HG02981 (cell line): ENCODE data around the gene NRF1.
"Not testable (repeated sequence)": the region's sequence is repeated elsewhere in the genome, so short reads cannot be mapped to it uniquely, and the experiment has no call there.

Experiments used
- ATAC-seq: cut with Tn5 transposase; IDR thresholded peaks from one replicate; pipeline ENCODE4 v1.9.1; 2021; ENCODE audit warnings: mild to moderate bottlenecking, moderate library complexity; ENCODE audit not compliant: unreplicated experiment

NRF1 gene

GRCh38 chr7:129780257-129780973 is 168.9 kb downstream of the NRF1 start:
- ATAC-seq, result no peak

- ATAC-seq, result no peak
These were observed 169.7 kb downstream of the NRF1 start for GRCh38 chr7:129780974-129781927.

DNA sequence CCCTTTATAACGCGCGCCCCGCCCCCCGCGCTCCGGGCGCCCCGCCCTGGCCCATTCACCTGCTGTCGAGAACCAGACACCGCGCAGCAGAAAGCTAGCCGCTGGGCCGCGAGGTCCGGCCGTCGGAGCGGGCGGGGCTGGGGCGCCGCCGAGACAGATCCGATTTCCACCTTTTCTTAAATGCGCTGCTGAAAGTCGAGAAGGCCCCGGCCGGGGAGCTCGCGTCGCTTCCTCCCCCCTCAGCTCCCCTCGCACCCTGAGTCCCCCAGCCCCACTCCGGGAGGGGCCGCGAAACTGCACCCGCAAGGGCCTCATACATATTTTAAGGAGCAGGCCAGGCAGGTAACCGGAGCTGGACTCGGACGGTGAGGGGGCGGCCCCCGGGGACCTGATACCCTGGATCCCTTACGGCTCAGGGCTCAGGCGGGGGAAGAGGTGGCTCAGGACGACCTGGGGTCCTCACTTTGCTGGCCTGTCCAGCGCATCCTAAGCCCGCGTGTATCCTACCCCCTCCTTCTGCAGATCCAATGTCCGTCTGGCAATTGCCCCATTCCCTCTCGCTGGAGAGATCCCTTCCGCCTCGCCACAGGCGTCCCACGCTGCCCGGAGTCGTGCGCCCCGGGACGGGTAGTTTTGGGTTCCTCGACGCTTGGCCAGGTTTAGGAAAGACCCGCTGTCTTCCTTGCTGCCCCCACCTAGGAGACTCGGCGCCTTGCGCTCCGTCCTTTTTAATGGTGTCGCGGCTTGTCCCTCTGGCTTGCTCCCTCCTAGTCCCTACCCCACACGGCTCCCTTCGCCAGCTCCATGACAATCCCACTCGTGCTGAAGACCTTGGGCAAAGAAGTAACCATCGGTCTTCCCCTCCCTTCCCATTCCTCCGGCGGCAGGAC is 170.7 kb downstream of the NRF1 start:
- ATAC-seq, result no peak

DNA sequence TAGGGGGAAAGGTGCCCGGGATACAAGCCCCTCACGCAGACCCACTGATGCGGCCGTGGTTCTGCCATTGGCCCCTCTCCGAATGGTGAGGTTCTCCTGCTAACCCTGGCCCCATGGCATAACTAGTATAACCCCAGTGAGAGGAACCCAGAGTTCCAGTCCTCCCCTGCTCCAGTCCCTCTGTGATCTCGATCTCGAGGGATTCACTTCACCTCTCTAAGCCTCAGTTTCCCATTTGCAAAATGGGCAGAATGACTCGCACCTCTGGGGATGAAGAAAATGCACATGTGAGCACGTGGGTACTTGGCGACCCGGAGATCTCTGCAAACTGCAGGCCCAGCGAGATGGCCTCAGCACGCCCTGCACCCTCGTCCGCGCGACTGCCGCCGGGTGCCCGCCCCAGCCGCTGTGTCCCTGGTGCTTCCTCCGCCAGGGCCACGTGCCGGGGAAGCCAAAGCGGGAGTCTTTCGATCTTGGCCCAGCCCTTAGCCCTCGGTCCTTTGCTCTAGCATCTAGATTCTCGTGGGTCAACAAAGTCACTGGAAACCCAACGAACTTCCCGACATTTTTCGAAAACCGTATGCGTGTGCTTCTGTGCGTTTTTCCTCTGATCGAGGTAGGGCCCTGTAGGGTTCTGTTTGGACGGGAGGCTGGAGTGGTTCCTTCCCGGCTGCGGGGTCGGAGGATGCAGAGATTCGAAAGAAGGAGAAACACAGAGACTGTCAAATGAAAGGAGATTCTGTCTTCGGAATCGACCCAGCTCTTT is 171.5 kb downstream of the NRF1 start:
- ATAC-seq, result no peak

DNA sequence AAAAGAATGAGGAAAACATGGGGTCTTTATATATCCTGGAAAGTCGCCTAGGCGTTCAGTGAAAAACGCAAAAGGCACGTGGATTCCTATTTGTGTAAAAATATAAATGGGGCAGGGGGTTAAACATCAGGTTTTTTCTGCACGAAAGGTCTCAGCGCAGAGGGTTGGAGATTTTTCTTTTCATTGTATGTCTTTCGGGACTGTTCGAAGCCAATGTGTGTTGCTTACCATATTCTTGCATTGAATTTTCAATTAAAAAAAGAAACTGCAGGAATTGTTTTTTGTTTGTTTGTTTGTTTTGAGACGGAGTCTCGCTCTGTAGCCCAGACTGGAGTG is 172.0 kb downstream of the NRF1 start:
- ATAC-seq, result no peak

- no peak for ATAC-seq
These were observed 172.9 kb downstream of the NRF1 start for GRCh38 chr7:129784437-129784782.

DNA sequence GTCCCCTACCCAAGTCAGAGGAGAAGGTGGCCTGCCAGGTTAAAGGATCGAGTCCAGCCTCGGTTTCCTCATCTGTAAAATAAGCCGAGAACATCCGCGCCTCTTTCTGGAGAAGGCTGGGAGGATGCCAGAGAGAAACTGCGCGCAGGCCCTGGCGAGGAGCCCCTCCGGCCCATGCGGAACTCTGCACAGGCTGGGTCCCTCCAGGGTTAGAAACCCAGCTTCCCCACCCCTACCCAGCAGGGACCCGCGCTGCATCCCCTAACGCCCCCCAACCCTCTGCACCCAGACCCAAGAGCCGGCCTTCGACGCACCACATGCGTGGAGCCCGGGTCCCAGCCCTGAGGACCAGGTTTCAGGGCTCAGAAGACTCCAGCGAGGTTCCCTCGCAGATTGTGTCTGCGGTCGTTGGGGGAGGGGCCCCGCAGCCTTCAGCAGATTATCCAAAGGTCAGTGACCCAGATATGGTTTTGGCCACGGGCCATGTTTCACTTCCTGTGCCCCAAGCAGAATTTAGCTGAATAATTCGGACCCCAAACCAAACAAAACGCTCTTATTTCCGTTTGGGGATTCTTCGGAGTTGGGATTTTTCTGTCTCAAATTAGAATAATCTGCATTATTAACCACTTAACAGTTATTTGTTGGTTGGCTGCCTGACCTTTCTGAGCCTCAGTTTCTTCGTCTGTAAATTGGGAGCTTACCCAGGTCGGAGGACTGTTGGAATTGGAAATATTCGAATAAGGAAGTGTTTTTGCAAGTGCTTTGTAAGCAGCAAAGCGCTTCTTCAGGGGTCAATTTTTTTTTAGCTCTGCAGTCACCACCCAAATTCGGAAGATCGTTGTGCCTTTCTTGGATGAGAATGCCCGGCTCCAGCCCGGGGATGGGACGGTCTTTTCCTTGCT is 173.5 kb downstream of the NRF1 start:
- ATAC-seq, result no peak

DNA sequence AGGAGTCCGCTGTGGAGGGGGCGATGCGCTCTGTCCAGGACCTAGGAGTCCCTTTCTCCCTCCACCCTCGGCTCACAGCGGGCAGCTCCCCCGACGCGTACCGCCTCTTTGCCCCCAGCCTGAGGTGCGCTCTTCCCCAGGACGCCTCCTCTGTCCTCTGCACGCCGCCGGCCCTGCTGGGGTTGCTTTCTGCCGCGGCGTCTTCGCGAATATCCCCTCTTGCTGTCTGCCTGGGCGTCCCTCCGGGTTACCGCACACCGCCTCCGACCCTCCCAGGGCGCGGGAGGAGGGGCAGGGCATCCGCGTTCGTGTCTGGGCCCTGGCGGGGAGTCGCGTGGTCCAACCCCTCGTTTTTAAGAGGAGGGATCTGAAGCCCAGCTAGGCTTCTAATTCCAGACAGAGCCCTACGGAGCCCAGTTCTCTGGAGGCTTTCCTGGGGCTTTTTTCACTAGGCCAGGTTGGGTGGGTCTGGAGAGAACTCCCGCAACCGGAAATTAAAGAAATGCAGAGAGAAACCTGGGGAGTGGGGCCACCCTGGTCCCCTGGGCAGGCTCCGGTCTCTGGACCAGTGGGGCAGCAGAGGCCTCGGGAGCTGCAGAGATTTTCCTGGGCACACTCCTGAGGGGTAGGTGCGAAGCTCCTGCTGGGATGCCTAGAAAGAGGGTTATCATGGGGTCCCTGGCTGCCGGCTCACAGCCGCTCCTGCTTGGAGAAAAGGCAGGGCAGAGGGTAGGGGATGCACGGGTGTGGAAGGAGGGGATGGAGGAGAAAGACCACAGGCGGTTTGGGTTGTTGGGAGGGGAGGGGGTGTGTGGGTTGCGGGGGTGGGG is 174.4 kb downstream of the NRF1 start:
- ATAC-seq, result no peak

GRCh38 chr7:129786825-129787563 is 175.5 kb downstream of the NRF1 start:
- ATAC-seq, result no peak

- no peak for ATAC-seq
These were observed 177.5 kb downstream of the NRF1 start for GRCh38 chr7:129789000-129789399.

GRCh38 chr7:129789652-129790051 is 178.1 kb downstream of the NRF1 start:
- ATAC-seq, result no peak

DNA sequence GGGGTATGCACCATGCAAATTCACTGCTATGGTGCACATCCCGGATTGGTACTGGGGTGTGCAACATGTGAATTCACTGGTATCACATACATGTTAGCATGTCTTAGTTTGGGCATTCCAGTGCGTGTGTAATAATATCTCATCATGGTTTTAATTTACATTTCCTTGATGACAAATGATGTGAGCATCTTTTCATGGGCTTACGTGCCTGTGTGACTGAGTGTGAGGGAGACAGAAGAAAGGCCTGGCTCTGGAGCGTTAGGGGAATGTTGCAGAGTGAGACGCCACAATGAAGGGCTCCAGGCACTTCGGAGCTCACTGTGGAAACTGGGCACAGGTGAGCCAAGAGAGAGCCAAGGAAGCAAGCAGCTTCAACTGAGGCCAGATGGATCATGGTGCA is 178.6 kb downstream of the NRF1 start:
- no peak for ATAC-seq

- ATAC-seq, result no peak
These were observed 181.2 kb downstream of the NRF1 start for GRCh38 chr7:129792721-129793120.

- no peak for ATAC-seq
These were observed 182.2 kb downstream of the NRF1 start for GRCh38 chr7:129793506-129794310.

GRCh38 chr7:129794461-129794860 is 182.9 kb downstream of the NRF1 start:
- ATAC-seq, result not testable (repeated sequence)

DNA sequence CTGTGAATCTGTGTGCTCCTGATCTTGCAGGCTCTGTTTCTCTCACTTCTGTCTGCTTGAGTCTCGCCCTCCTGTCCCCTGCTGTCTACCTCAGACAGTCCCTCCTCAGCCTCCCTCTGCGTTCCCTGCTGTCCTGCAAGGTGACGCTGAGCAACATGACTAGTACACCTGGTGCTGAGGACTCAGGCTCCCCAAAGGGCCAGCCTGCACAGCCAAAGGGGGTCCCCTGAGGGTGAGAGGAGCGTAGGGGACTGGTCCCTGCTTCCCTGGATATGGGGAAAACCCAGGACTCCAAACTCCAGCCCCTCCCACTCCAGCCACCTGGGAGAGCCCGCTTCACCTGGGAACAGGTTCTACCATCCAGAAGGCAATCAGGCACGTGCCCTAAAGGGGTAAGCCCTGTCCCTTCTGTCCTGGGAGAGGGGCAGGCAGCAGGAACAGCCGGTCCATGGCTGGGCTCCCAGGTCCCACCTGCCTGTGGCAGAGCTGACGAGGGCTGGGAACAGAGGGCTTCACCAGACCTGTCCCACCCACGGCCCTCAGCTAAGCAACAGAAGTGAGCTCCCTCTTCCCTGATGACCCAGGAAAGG is 184.8 kb downstream of the NRF1 start:
- ATAC-seq, result no peak
